Measurements from ENCODE around the gene ZMYND8.
"Not testable (repeated sequence)": the region's sequence is repeated elsewhere in the genome, so short reads cannot be mapped to it uniquely, and the experiment has no call there.

ZMYND8 gene

GRCh38 chr20:47356526-47357295 is at the start of gene ZMYND8:
ZMYND8 (minus strand) TSS chr20:47356699; CDS start chr20:47356670, 29 bp downstream.
- peak; percentile 97 for DNase-seq

- DNase-seq, result no peak
Measured at GRCh38 chr20:47405775-47406325, 49.4 kb upstream of the ZMYND8 start.

GRCh38 chr20:47400685-47401084 is 44.2 kb upstream of the ZMYND8 start:
- no peak for DNase-seq

GRCh38 chr20:47397652-47398301 is 41.3 kb upstream of the ZMYND8 start:
- no peak for DNase-seq

- DNase-seq, result no peak
Measured at GRCh38 chr20:47396762-47397476, 40.4 kb upstream of the ZMYND8 start.

- not testable (repeated sequence) for DNase-seq
Measured at GRCh38 chr20:47393796-47394514, 37.5 kb upstream of the ZMYND8 start.

- DNase-seq, result no peak
Measured at GRCh38 chr20:47392721-47393073, 36.2 kb upstream of the ZMYND8 start.

- no peak for DNase-seq
Measured at GRCh38 chr20:47392015-47392720, 35.7 kb upstream of the ZMYND8 start.

- no peak for DNase-seq
Measured at GRCh38 chr20:47391276-47392010, 34.9 kb upstream of the ZMYND8 start.

- DNase-seq, result no peak
Measured at GRCh38 chr20:47389867-47390347, 33.4 kb upstream of the ZMYND8 start.

- DNase-seq, result not testable (repeated sequence)
Measured at GRCh38 chr20:47385968-47386367, 29.5 kb upstream of the ZMYND8 start.

- DNase-seq, result no peak
Measured at GRCh38 chr20:47382746-47383415, 26.4 kb upstream of the ZMYND8 start.

- no peak for DNase-seq
Measured at GRCh38 chr20:47380481-47380880, 24.0 kb upstream of the ZMYND8 start.

- DNase-seq, result no peak
Measured at GRCh38 chr20:47379433-47380150, 23.1 kb upstream of the ZMYND8 start.

- no peak for DNase-seq
Measured at GRCh38 chr20:47377122-47377722, 20.7 kb upstream of the ZMYND8 start.

- DNase-seq, result not testable (repeated sequence)
Measured at GRCh38 chr20:47376096-47376643, 19.7 kb upstream of the ZMYND8 start.

- not testable (repeated sequence) for DNase-seq
Measured at GRCh38 chr20:47374121-47374520, 17.6 kb upstream of the ZMYND8 start.

GRCh38 chr20:47373206-47373733 is 16.8 kb upstream of the ZMYND8 start:
- no peak for DNase-seq
